HG03060 (cell line): Measurements from ENCODE around the gene SRRM3.
"Not testable (repeated sequence)": the region's sequence is repeated elsewhere in the genome, so short reads cannot be mapped to it uniquely, and the experiment has no call there.

Source experiments
- ATAC-seq: cut with Tn5 transposase; IDR thresholded peaks from one replicate; pipeline ENCODE4 v1.9.1; 2021; ENCODE audit warnings: low read depth, moderate number of reproducible peaks; ENCODE audit not compliant: unreplicated experiment

Gene SRRM3

GRCh38 chr7:76282344-76283253 lies 80.9 kb downstream of the SRRM3 start:
- ATAC-seq = no peak

GRCh38 chr7:76283254-76284159 lies 81.8 kb downstream of the SRRM3 start:
- ATAC-seq = no peak

- no peak for ATAC-seq
Observed at GRCh38 chr7:76285604-76286374, 84.1 kb downstream of the SRRM3 start.

GRCh38 chr7:76286842-76287403 lies 85.2 kb downstream of the SRRM3 start:
- no peak for ATAC-seq

- ATAC-seq = not testable (repeated sequence)
Observed at GRCh38 chr7:76290847-76291350, 89.2 kb downstream of the SRRM3 start.

GRCh38 chr7:76291351-76292212 lies 89.9 kb downstream of the SRRM3 start:
- no peak for ATAC-seq

GRCh38 chr7:76292213-76292573 lies 90.5 kb downstream of the SRRM3 start:
- no peak for ATAC-seq

GRCh38 chr7:76292911-76293310 lies 91.2 kb downstream of the SRRM3 start:
- not testable (repeated sequence) for ATAC-seq

GRCh38 chr7:76293407-76293901 lies 91.8 kb downstream of the SRRM3 start:
- ATAC-seq = no peak

GRCh38 chr7:76294344-76295024 lies 92.8 kb downstream of the SRRM3 start:
- no peak for ATAC-seq

- ATAC-seq = no peak
Observed at GRCh38 chr7:76296743-76297740, 95.3 kb downstream of the SRRM3 start.

- ATAC-seq = no peak
Observed at GRCh38 chr7:76300166-76300731, 98.6 kb downstream of the SRRM3 start.

- ATAC-seq = no peak
Observed at GRCh38 chr7:76301000-76301399, 99.3 kb downstream of the SRRM3 start.

GRCh38 chr7:76302347-76303201 lies 100.9 kb downstream of the SRRM3 start, which contains the start of gene HSPB1:
Gene HSPB1, plus strand, starts transcription at chr7:76302673. Its CDS starts 40 bp downstream, at chr7:76302713.
- no peak for ATAC-seq

- ATAC-seq = no peak
Observed at GRCh38 chr7:76303202-76304147, 101.8 kb downstream of the SRRM3 start.
